GM23338 (cell line): ENCODE data around the gene CBFA2T3. TPM values are rescaled to one million over a fixed set of nuclear protein-coding genes. Genes with fewer than 3 reads are reported as not detected.

ENCODE experiments used
- ATAC-seq: fragments of 200-7000 bp; cut with Tn5 transposase; 3 replicates; pipeline ENCODE4 v1.9.1; 2020
- DNase-seq: peaks from one replicate; pipeline ENCODE4 v3.0.0-alpha.2; 2015; ENCODE audit warnings: low spot score
- H2AFZ ChIP-seq: fragments of 200-600 bp; sonication (generic); 2 replicates; pipeline ENCODE4 v1.8.0; 2016; ENCODE audit warnings: antibody characterized with exemption, mild to moderate bottlenecking, moderate library complexity
- H3F3A ChIP-seq: fragments of 200-600 bp; sonication (generic); replicated peaks from 2 replicates; pipeline ENCODE4 v1.8.0; 2017; ENCODE audit warnings: antibody characterized with exemption, mixed run types, low read depth
- H3K27ac ChIP-seq: fragments of 200-600 bp; sonication (generic); 2 replicates; pipeline ENCODE4 v1.6.1; 2016; ENCODE audit warnings: low read depth
- H3K27me3 ChIP-seq: fragments of 200-600 bp; sonication (generic); 2 replicates; pipeline ENCODE4 v1.8.0; 2016; ENCODE audit warnings: mild to moderate bottlenecking, mixed run types, moderate library complexity; ENCODE audit not compliant: insufficient read depth
- H3K36me3 ChIP-seq: fragments of 200-600 bp; sonication (generic); 2 replicates; pipeline ENCODE4 v1.8.0; 2016; ENCODE audit warnings: mild to moderate bottlenecking; ENCODE audit not compliant: insufficient read depth
- H3K4me1 ChIP-seq: fragments of 200-600 bp; sonication (generic); 2 replicates; pipeline ENCODE4 v1.8.0; 2016; ENCODE audit warnings: mild to moderate bottlenecking, moderate library complexity; ENCODE audit not compliant: insufficient read depth
- H3K4me2 ChIP-seq: fragments of 200-600 bp; sonication (generic); 2 replicates; pipeline ENCODE4 v1.7.1; 2017; ENCODE audit warnings: mixed run types
- H3K4me3 ChIP-seq: fragments of 200-600 bp; sonication (generic); 2 replicates; pipeline ENCODE4 v1.6.1; 2016; ENCODE audit warnings: mixed run types
- H3K79me2 ChIP-seq: fragments of 200-600 bp; sonication (generic); replicated peaks from 2 replicates; pipeline ENCODE4 v1.8.0; 2017; ENCODE audit warnings: mild to moderate bottlenecking; ENCODE audit not compliant: insufficient read depth
- H3K9me2 ChIP-seq: fragments of 200-600 bp; sonication (generic); 2 replicates; pipeline ENCODE4 v1.8.0; 2017; ENCODE audit not compliant: insufficient read depth
- H4K20me1 ChIP-seq: fragments of 200-600 bp; sonication (generic); replicated peaks from 2 replicates; pipeline ENCODE4 v1.8.0; 2017; ENCODE audit warnings: mild to moderate bottlenecking; ENCODE audit not compliant: insufficient read depth
- H3K27ac Mint-ChIP-seq: 2 replicates; pipeline ENCODE4 v1.8.0; 2020; ENCODE audit warnings: inconsistent platforms, mild to moderate bottlenecking, moderate library complexity, mixed read lengths
- H3K27me3 Mint-ChIP-seq: 3 replicates; pipeline ENCODE4 v1.8.0; 2022; ENCODE audit warnings: low read depth, mild to moderate bottlenecking, moderate library complexity, mixed read lengths, inconsistent platforms; ENCODE audit not compliant: insufficient read depth, poor library complexity
- H3K36me3 Mint-ChIP-seq: 3 replicates; pipeline ENCODE4 v1.8.0; 2021; ENCODE audit warnings: low read depth, mild to moderate bottlenecking, inconsistent platforms, moderate library complexity, mixed read lengths
- H3K4me1 Mint-ChIP-seq: 3 replicates; pipeline ENCODE4 v1.8.0; 2020; ENCODE audit warnings: mild to moderate bottlenecking, inconsistent platforms, mixed read lengths
- H3K4me3 Mint-ChIP-seq: 3 replicates; pipeline ENCODE4 v1.8.0; 2021; ENCODE audit warnings: moderate library complexity, mild to moderate bottlenecking, inconsistent platforms, mixed read lengths
- H3K9me3 Mint-ChIP-seq: 3 replicates; pipeline ENCODE4 v1.8.0; 2020; ENCODE audit warnings: moderate library complexity, mild to moderate bottlenecking, inconsistent platforms, mixed read lengths
- CREB1 ChIP-seq: fragments of 250-450 bp; sonication (Bioruptor Pico); IDR thresholded peaks from 2 replicates; pipeline ENCODE4 v1.5.0; 2020; ENCODE audit warnings: low read depth, mild to moderate bottlenecking, moderate library complexity
- EZH2 ChIP-seq: fragments of 200-600 bp; sonication (generic); IDR thresholded peaks from one replicate; pipeline ENCODE4 v1.8.0; 2017; ENCODE audit warnings: antibody characterized with exemption, mild to moderate bottlenecking, low read depth; ENCODE audit not compliant: unreplicated experiment
- EZH2phosphoT487 ChIP-seq: fragments of 200-600 bp; sonication (generic); IDR thresholded peaks from one replicate; pipeline ENCODE4 v1.8.1; 2018; ENCODE audit warnings: antibody characterized with exemption; ENCODE audit not compliant: unreplicated experiment
- JUNB ChIP-seq: IDR thresholded peaks from one replicate; pipeline ENCODE4 v1.6.1; 2016; ENCODE audit warnings: antibody characterized with exemption; ENCODE audit not compliant: unreplicated experiment
- NANOG ChIP-seq: IDR thresholded peaks from 2 replicates; pipeline ENCODE4 v1.6.1; 2016; ENCODE audit warnings: antibody characterized with exemption, borderline replicate concordance
- POLR2AphosphoS5 ChIP-seq: IDR thresholded peaks from 2 replicates; pipeline ENCODE4 v1.6.1; 2016; ENCODE audit warnings: antibody characterized with exemption, low read depth
- STAT1 ChIP-seq: IDR thresholded peaks from one replicate; pipeline ENCODE4 v1.6.1; 2016; ENCODE audit warnings: antibody characterized with exemption; ENCODE audit not compliant: unreplicated experiment
- ZNF114 ChIP-seq: fragments of 250-450 bp; sonication (Bioruptor Pico); IDR thresholded peaks from 2 replicates; pipeline ENCODE4 v1.5.0; 2020; ENCODE audit warnings: mild to moderate bottlenecking, moderate library complexity
- ZNF331 ChIP-seq: fragments of 250-450 bp; sonication (Bioruptor Pico); IDR thresholded peaks from 2 replicates; pipeline ENCODE4 v1.5.0; 2020; ENCODE audit warnings: low read depth, mild to moderate bottlenecking, moderate library complexity
- ZNF462 ChIP-seq: fragments of 250-450 bp; sonication (Bioruptor Pico); IDR thresholded peaks from 2 replicates; pipeline ENCODE4 v1.5.0; 2020; ENCODE audit warnings: mild to moderate bottlenecking, moderate library complexity
- polyA plus RNA-seq: library from polyadenylated mRNA; unstranded; fragments of >200 nt; fragmentation: Nextera tagmentation; extraction: Ambion mirVana; gene quantifications from 2 replicates; pipeline ENCODE4 v1.2.1, GENCODE V29; 2016
- total RNA-seq: library from RNA; depleted of rRNA; stranded (reverse); fragments of >200 nt; shearing (Covaris generic); gene quantifications from 2 replicates; pipeline ENCODE4 v1.2.3, GENCODE V29; 2014
- TF ChIP-seq, protein P1 (sequence below): IDR thresholded peaks from 2 replicates; pipeline ENCODE4 v1.6.1; 2016; ENCODE audit warnings: antibody characterized with exemption
- TF ChIP-seq, protein P2 (sequence below): IDR thresholded peaks from one replicate; pipeline ENCODE4 v1.6.1; 2018; ENCODE audit warnings: antibody characterized with exemption; ENCODE audit not compliant: unreplicated experiment
- TF ChIP-seq, protein P3 (sequence below), 2 experiments: fragments of 200-600 bp in 1 of 2; sonication (generic) in 1 of 2; conservative IDR thresholded peaks; 2 replicates each; pipeline versions ENCODE4 v1.5.1 to v1.6.1; 2016 to 2017; ENCODE audit warnings: antibody characterized with exemption in 2 of 2, low read depth in 2 of 2, mild to moderate bottlenecking in 2 of 2, moderate library complexity in 1 of 2

CBFA2T3 gene
- total and polyA plus RNA-seq, 2 experiments from 2014 or later = 0.87 to 1.5 TPM

DNA sequence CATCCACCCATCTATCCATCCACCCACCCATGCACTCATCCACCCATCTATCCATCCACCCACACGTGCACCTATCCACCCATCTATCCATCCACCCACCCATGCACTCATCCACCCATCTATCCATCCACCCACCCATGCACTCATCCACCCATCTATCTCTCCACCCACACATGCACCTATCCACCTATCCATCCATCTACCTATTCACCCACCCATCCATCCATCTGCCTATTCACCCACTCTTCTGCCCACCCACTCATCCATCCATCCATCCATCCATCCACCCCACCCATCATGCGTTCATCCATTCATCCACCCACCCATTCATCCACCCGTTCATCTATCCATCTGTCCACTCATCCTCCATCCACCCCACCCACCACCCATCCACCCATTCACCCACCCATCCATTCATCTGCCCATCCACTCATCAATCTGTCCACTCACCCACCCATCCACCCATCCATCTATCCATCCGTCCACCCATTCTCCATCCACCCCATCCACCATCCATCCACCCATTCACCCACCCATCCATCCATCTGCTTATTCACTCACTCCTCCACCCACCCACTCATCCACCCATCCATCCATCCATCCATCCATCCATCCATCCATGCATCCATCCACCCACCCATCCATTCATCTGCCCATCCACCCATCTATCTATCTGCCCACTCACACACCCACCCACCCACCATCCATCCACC is 35.1 kb upstream of the CBFA2T3 start:
- no peak overlapping the region for H3K27ac ChIP-seq
- H3K36me3 ChIP-seq = no peaks in the 10 kb centered on the region
- H3F3A ChIP-seq = no peaks in the 10 kb centered on the region
- Mint-ChIP-seq H3K4me1 (0 out of 3 replicates have a peak, but pooled peaks cover 3% of the 10 kb centered on the region), H3K4me3 (no peak overlapping the region), H3K9me3 (peaks cover 17% of the 10 kb centered on the region), H3K27me3 (peaks cover 15% of the 10 kb centered on the region), H3K36me3 (no peaks in the 10 kb centered on the region; the same call in 2 of the 3 replicates), H3K27ac (no peak overlapping the region)
- ATAC-seq (no peak), DNase-seq (no peak)
- no peak for TF ChIP-seq EZH2
- no peak for TF ChIP-seq STAT1
- TF ChIP-seq, protein P1, sequence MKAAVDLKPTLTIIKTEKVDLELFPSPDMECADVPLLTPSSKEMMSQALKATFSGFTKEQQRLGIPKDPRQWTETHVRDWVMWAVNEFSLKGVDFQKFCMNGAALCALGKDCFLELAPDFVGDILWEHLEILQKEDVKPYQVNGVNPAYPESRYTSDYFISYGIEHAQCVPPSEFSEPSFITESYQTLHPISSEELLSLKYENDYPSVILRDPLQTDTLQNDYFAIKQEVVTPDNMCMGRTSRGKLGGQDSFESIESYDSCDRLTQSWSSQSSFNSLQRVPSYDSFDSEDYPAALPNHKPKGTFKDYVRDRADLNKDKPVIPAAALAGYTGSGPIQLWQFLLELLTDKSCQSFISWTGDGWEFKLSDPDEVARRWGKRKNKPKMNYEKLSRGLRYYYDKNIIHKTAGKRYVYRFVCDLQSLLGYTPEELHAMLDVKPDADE = no peak
- TF ChIP-seq POLR2AphosphoS5 = no peak
- TF ChIP-seq, protein P2, sequence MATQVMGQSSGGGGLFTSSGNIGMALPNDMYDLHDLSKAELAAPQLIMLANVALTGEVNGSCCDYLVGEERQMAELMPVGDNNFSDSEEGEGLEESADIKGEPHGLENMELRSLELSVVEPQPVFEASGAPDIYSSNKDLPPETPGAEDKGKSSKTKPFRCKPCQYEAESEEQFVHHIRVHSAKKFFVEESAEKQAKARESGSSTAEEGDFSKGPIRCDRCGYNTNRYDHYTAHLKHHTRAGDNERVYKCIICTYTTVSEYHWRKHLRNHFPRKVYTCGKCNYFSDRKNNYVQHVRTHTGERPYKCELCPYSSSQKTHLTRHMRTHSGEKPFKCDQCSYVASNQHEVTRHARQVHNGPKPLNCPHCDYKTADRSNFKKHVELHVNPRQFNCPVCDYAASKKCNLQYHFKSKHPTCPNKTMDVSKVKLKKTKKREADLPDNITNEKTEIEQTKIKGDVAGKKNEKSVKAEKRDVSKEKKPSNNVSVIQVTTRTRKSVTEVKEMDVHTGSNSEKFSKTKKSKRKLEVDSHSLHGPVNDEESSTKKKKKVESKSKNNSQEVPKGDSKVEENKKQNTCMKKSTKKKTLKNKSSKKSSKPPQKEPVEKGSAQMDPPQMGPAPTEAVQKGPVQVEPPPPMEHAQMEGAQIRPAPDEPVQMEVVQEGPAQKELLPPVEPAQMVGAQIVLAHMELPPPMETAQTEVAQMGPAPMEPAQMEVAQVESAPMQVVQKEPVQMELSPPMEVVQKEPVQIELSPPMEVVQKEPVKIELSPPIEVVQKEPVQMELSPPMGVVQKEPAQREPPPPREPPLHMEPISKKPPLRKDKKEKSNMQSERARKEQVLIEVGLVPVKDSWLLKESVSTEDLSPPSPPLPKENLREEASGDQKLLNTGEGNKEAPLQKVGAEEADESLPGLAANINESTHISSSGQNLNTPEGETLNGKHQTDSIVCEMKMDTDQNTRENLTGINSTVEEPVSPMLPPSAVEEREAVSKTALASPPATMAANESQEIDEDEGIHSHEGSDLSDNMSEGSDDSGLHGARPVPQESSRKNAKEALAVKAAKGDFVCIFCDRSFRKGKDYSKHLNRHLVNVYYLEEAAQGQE = no peak
- no peak for TF ChIP-seq CREB1
- TF ChIP-seq EZH2phosphoT487 = no peak
- no peak for TF ChIP-seq ZNF331 (CRISPR knock-in tag)
- no peak for TF ChIP-seq NANOG
- no peak for TF ChIP-seq ZNF462
- no peak for TF ChIP-seq ZNF114 (CRISPR knock-in tag)
- TF ChIP-seq, protein P3, sequence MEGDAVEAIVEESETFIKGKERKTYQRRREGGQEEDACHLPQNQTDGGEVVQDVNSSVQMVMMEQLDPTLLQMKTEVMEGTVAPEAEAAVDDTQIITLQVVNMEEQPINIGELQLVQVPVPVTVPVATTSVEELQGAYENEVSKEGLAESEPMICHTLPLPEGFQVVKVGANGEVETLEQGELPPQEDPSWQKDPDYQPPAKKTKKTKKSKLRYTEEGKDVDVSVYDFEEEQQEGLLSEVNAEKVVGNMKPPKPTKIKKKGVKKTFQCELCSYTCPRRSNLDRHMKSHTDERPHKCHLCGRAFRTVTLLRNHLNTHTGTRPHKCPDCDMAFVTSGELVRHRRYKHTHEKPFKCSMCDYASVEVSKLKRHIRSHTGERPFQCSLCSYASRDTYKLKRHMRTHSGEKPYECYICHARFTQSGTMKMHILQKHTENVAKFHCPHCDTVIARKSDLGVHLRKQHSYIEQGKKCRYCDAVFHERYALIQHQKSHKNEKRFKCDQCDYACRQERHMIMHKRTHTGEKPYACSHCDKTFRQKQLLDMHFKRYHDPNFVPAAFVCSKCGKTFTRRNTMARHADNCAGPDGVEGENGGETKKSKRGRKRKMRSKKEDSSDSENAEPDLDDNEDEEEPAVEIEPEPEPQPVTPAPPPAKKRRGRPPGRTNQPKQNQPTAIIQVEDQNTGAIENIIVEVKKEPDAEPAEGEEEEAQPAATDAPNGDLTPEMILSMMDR (conservative IDR thresholded peaks at IDR 0.05; ENCODE audit: low read depth in 2 of 2) = no peak
- TF ChIP-seq JUNB = no peak
- no peak overlapping the region for H3K4me2 ChIP-seq
- no peak overlapping the region for H2AFZ ChIP-seq
- H3K27me3 ChIP-seq = no peaks in the 10 kb centered on the region
- H3K79me2 ChIP-seq = no peaks in the 10 kb centered on the region
- no peaks in the 10 kb centered on the region for H4K20me1 ChIP-seq
- no peaks in the 10 kb centered on the region for H3K9me2 ChIP-seq
- H3K4me1 ChIP-seq = no peaks in the 10 kb centered on the region
- H3K4me3 ChIP-seq = no peak overlapping the region
